HG03571 (cell line): ENCODE measurements around the gene VOPP1.
"Not testable (repeated sequence)": the region's sequence is repeated elsewhere in the genome, so short reads cannot be mapped to it uniquely, and the experiment has no call there.

Experiments
- ATAC-seq: cut with Tn5 transposase; IDR thresholded peaks from one replicate; pipeline ENCODE4 v1.9.1; 2021; ENCODE audit not compliant: unreplicated experiment

The VOPP1 gene

DNA sequence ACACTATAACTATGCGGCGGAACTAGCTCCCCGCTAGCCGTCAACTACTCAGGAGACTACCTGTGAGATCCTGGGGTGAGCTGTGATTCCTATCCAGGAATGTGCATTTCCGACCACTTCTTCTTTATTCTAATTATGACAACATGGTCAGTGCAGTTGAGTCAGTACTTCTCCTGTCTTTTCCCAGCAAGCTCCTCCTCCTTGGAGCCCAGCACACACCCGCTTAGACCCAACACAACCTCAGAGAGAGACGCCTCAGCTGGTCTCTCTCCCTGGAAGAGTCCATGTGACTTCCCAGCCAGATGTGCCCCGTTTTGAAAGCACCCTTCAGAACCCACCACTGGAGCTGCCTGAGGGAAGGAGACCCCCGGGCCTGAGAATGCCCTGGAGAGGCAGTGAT lies 100.7 kb downstream of the VOPP1 start:
- ATAC-seq: not testable (repeated sequence)

DNA sequence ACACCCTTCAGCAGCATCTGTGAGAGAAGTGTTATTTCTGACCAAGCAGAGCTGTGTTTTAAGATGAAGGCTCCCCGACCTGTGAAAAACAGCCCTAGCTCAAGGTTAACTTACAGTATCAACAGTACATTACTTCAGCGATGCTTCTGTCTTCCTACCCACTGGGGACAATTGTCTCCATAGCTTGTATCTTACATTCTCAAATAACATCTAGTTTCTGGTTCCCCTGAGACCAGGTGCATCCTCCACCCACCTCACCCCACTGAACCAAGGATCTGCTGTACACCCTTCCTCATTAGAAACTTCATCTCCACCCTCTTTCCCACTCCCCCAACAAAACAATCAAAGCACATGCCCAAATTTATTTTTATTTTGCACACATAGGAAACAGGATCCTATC lies 102.0 kb downstream of the VOPP1 start:
- ATAC-seq: no peak

DNA sequence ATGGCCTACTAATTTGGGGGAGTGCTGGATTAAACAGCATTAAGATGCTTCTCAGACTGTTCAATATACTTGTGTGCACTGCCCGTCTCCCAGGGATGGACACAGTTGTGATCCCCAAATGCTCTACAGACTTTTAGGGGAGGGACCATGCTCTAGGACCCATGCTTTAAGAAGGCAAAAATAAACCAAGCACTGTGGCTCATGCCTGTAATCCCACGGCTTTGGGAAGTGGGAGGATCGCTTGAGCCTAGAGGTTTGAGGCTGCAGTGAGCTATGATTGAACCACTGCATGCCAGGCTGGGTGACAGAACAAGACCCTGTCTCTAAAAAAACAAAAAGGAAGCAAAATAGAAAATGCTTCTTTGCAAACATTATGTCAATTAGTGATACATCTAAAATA lies 102.6 kb downstream of the VOPP1 start:
- no peak for ATAC-seq

DNA sequence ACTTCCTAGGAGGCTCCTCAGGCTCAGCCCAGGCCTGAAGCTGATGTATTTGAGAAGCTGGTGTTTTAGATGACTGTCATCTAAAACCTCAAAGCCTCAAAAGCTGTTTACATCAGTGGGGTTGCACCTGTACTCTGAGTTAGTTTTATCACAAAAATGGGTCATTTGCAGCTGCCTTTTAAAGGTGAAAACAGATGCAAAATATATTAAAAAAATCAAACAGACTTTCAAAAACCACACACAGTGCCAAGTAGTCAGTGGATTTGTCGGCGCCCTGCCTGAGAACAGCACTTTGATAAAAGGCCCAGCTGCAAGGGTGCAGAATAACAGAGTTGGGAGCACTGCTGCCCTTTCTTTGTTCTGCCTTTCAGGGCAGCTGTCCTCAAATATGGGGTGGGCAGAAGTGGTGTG lies 103.0 kb downstream of the VOPP1 start:
- no peak for ATAC-seq

- ATAC-seq: no peak
Observed at GRCh38 chr7:55468495-55468894, 103.8 kb downstream of the VOPP1 start.

- no peak for ATAC-seq
Observed at GRCh38 chr7:55467047-55467593, 105.2 kb downstream of the VOPP1 start.

GRCh38 chr7:55465691-55466090 lies 106.6 kb downstream of the VOPP1 start:
- ATAC-seq: no peak

DNA sequence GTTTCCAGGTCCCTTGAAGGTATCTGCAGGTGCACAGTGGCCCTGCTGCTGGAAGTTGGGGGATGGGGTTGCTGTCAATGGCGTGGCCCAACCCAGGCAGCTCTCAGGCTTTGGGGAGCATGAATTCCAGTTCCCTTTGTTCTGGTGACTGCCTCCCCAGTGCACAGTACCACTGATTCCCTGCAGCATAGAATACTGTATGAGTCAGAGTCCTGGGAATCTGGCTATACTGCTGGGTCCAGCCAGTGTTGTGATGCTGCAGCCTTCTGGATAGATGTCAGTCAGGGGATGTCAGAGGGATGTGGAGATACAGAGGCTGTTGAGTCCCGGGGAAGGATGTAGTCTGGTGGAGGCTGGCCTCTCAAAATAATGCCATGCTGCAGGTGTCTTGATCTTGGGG lies 107.9 kb downstream of the VOPP1 start:
- ATAC-seq: no peak

- no peak for ATAC-seq
Observed at GRCh38 chr7:55463686-55464262, 108.5 kb downstream of the VOPP1 start.

DNA sequence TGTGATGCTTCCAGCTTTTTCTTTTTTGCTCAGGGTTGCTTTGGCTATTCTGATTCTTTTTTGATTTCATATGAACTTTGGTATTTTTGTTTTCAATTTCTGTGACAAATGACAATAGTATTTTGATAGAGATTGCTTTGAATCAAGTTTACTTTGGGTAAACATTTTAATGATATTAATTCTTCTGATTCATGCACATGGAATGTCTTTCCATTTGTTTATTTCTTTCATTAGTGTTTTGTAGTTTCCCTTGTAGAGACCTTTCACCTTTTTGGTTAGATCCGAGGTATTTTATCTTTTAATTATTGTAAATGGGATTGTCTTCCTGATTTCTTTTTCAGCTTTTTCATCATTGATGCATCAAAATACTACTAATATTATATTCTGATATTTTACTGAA lies 114.0 kb downstream of the VOPP1 start:
- no peak for ATAC-seq

DNA sequence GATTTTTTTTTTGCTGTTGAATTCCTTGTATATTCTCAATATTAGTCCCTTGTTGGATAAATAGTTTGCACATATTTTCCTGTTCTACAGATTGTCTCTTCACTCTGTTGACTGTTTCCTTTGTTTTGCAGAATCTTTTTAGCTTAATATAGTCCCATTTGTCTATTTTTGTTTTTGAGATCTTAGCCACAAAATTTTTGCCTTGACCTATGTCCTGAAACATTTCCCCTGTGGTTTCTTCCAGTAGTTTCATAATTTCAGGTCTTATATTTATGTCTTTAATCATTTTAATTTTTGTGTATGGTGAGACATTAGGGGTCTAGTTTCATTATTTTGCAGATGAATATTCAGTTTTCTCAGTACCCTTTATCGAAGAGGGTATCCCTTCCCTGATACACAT lies 114.5 kb downstream of the VOPP1 start:
- ATAC-seq: no peak

DNA sequence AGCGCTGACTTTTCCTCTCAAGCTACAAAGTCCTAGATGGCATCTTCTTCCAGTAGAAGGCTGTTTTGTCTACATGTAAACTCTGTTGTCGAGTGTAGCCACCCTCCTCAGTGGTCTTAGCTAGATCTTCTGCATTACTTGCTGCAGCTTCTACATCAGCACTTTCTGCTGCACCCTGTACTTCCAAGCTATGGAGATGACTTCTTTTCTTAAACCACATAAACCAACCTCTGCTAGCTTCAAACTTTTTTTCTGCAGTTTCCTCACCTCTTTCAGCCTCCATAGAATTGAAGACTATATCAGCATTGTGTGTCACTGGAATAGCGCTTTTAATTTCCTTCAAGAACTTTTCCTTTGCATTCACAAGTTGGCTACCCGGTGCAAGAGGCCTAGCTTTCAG lies 119.3 kb downstream of the VOPP1 start:
- ATAC-seq: no peak

DNA sequence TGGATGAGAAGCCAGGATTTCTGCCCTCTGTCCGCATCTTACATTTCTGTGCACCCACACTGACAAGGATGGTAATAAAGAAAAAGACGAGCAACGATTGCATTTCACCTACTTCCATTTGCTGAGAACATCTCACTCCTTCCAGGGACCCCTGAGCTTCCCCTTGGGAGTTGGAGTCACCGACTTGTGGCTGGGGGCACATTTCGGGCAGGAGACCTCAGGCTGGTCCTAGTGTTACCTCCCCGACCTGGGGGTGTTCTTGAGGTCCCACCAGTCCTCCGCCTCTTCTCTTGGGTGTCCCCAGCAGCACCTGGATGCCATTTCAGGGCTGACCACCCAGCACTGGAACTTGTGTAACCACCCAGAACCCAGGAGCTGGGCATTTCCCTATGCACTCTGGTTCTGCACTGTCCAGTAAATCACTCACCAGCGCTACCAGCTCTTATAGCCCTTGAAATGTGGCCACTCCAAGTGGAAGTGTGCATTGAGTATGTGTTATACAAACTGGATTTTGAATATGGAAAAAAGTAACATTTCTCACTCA lies 122.2 kb downstream of the VOPP1 start:
- ATAC-seq: no peak

DNA sequence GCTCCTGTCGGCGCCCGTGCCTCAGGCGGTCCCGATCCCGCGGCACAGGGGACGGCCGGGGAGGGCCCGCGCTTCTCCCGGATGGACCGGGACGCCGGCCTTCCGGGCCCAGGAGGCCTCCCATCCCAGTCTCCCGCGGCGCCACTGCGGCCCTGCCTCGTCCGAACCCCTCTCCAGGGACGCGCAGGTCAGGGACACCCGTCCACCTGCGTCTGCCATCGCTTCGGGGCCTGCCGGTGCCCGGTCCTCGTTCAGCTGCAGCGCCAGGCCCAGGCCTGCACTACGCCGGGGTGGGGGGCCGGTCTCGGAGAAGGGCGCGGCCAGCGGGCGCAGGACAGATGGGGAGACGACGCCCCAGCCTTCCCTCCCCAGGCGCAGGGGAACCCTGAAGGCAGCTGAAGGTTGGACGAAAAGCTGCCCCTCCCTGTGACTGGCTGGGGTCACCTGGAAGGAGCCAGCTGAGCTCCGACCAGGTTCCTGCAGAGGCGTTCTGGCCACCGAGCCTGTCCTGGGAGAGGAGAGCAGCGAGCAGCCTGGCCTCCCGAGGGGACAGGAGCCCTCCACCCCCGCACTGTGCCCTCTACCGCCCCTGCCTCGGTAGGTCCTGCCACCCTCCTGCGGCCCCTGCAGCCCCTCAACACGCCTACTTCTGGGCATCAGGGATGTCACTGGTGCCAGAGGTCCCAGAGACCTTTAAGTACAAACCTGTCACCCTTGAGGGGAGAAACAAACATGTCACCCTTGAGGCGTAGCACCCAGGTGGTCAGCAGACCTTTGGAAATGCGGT lies 122.9 kb downstream of the VOPP1 start:
- ATAC-seq: no peak

DNA sequence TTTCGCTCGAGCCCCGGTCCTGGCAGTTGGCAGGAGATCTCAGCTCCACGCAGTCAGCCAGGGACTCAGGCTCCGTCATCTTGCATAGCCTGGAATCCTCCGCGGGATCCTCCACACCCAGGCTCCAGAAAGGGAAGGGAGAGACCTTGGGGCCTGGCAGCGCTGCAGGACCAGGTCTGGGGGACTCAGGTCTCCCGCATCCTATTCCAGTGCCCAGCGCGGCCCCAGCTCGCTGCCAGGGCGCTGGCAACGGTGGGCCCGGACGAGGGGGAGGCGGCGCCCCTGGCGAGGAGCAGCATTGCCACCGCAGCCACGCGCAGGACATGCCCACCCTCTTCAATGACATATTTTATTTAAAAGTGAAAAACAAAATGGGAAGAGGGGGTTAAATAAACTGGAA lies 123.8 kb downstream of the VOPP1 start:
- no peak for ATAC-seq

- ATAC-seq: no peak
Observed at GRCh38 chr7:55444786-55445185, 127.5 kb downstream of the VOPP1 start.

DNA sequence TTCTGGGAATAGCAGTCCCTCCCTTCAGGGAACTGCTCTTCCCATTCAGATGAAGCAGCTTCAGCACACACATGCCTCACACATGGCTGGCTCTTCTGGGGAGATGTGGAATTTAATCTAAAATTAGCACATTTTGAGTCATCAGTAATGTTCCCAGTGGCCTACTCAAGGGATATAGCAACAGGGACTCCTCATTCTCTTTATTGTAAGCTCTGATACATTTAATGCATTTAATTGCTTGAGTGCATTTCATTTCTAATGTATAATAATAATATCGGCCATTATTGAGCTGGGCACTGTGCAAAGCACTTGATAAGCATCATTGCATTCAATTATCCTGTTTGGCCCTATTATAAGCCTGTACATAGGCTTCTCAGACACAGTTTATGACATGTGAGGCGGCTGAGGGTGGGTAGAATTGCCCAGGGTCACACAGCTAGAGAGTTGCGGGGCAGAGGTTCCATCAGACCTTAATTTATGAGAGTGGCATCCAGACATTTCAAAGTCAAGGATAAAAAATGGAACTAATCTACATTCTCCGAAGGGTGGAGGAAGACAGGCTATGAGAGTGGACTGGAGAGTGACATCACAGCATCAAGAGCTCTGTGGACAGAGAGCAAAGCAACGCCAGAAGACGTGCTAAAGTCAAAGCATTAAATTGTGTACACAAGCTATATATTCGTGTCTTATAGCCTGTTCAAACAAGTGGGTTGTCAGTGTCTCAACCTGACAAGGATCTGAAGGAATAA lies 130.4 kb downstream of the VOPP1 start:
- ATAC-seq: no peak

DNA sequence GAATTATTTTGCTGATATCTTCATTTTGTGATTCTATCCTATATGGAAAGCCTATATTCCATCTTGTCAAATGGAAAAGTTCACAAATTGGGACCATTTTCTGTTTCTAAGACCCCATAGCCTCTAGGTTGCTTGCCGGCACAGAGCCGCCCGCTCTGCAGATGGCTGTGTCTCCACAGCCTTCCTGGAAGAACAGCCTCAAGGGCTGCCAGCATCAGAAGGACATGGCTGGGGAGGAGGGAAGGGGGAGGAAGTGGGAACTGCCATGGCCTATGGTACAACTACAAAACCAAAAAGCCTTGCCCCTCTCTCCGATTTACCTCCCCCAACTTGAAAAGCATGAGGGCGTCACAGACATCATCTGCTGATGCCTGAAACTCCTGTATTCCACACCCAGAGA lies 131.3 kb downstream of the VOPP1 start:
- no peak for ATAC-seq

- no peak for ATAC-seq
Observed at GRCh38 chr7:55440040-55440690, 132.1 kb downstream of the VOPP1 start.

DNA sequence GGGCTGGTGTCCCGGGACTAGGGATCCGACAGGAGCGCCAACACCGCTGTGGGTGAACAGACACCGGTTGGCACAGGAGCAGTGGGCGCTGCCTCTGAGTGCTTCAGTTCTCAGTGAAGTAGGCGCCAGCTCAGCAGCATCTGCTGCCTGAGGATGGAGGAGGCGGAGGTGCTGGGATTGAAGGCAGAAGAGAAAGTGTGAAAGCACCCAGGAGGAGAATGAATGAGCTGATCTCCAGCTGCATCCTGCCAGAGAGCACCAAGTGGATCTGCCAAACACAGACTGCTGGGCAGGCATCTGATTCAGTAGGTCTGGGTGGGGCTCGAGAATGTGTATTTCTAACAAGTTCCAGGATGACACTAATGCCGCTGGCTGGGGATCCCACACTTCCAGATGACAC lies 132.7 kb downstream of the VOPP1 start:
- no peak for ATAC-seq
